SK-N-MC (cell line): ENCODE data around the gene PTPN13.

Experiments
- EZH2 ChIP-seq: fragments of 200-600 bp; sonication (generic); IDR thresholded peaks from one replicate; pipeline ENCODE4 v1.6.1; 2017; ENCODE audit warnings: antibody characterized with exemption
- POLR2AphosphoS5 ChIP-seq: IDR thresholded peaks from 2 replicates; pipeline ENCODE4 v1.6.1; 2012; ENCODE audit warnings: mild to moderate bottlenecking, low read depth, low read length, borderline replicate concordance

DNA sequence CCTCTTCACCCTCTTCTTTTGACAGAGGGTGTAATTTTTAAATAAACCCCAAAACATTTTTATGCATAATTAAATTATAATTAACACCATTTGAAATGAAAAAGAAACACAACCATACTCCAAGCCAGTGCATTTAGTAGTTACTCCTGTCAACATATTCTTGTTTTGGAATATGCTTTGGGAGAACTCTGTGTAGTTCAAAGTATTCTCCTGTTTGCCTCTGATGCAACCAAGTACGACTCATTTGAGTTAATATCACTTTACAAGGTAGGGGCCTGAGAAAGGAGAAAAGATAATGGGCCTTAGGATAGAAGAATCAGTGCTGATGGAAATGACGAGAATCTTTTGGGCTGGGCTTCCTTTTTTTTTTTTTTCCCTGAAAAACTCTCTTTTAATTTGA is 2.7 kb downstream of the PTPN13 start:
- TF ChIP-seq POLR2AphosphoS5: no peak
- TF ChIP-seq EZH2: no peak
